ENCODE results near the gene CPAMD8.

- no peak for TF ChIP-seq EZH2 (IDR thresholded peaks at IDR 0.05; ENCODE audit: low read length, unreplicated experiment)
- TF ChIP-seq, protein P1, sequence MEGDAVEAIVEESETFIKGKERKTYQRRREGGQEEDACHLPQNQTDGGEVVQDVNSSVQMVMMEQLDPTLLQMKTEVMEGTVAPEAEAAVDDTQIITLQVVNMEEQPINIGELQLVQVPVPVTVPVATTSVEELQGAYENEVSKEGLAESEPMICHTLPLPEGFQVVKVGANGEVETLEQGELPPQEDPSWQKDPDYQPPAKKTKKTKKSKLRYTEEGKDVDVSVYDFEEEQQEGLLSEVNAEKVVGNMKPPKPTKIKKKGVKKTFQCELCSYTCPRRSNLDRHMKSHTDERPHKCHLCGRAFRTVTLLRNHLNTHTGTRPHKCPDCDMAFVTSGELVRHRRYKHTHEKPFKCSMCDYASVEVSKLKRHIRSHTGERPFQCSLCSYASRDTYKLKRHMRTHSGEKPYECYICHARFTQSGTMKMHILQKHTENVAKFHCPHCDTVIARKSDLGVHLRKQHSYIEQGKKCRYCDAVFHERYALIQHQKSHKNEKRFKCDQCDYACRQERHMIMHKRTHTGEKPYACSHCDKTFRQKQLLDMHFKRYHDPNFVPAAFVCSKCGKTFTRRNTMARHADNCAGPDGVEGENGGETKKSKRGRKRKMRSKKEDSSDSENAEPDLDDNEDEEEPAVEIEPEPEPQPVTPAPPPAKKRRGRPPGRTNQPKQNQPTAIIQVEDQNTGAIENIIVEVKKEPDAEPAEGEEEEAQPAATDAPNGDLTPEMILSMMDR (conservative IDR thresholded peaks at IDR 0.05; ENCODE audit: low read depth, low read length), result no peak
- no peak for TF ChIP-seq EZH2phosphoT487 (IDR thresholded peaks at IDR 0.05; ENCODE audit: borderline replicate concordance, low read length)
These were observed 124.1 kb downstream of the CPAMD8 start for GRCh38 chr19:16902545-16902944.

Measured in PC-3 (cell line).